HL-60/S4 (cell line): ENCODE data around the gene LSM10.

Source experiments
- in situ Hi-C: fragments of 300-500 bp; cut with MboI; formaldehyde crosslinking; loops from 2 replicates; pipeline ENCODE4 v1.14.3; 2022; ENCODE audit warnings: low sequenced_read_pairs

LSM10 gene

DNA sequence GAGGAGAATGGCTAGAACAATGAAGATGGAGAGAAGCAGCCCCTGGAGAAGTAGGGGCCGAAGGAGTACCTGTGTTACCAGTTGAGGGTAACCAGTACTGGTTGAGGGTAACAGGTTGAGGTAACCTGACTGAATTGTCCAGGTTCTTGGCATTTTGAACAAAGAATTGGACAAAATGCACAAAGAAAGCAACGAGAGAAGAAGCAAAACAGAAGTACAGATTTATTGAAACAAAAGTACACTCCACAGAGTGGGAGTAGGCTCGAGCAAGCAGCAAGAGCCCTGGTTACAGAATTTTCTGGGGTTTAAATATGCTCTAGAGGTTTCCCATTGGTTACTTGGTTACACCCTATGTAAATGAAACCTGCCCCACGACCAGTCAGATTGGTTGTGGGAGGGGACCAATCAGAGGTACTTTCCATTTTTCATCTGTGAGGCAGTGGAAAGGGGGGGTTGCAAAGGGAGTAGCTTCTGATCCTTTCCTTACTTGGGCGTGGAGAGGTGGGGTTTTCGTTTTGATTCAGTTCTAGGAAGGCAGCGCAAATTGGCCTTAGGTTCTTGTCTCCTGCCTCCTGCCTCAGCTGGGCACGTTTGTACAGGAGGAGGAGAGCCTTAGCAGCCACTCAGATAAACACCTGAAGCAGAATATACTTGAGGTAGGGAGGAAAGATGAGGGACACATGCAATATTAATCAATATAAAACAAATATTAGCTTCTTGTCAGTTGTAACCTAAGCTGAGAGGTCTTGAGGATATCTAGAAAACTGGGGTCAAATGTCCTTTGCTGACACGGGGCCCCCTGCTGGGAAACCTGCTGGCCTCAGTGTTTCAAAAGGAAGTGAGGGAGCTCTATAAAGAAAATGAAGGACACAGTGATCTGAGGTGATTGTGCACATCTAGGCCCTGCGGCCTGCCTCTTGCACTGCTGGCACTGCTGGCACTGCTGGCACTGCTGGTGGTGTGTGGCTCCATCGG lies 14.3 kb upstream of the LSM10 start:
- in situ Hi-C loops, result loop anchor here (10.0 kb wide), 1 partner anchor 307 kb away; no protein-coding TSS in a partner anchor

DNA sequence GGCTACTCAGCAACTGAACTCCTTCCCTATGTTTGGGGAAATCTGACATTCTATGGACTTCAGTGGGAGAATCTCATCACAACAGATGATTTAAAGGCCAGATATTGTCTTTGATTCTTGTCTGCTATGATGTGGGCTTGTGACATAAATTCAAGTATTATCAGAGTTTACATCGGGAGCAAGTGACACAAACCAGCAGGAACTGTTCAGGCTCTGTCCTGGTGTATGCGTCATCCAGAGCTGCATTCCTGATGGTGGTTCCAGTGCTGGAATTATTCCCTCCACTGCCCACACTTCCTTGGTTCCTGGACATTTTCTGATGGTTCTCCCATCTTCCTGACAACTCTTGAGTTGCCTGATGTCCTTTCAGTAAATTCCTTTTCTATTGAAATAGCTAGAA lies 10.8 kb upstream of the LSM10 start:
- in situ Hi-C loops, result no loop called here

DNA sequence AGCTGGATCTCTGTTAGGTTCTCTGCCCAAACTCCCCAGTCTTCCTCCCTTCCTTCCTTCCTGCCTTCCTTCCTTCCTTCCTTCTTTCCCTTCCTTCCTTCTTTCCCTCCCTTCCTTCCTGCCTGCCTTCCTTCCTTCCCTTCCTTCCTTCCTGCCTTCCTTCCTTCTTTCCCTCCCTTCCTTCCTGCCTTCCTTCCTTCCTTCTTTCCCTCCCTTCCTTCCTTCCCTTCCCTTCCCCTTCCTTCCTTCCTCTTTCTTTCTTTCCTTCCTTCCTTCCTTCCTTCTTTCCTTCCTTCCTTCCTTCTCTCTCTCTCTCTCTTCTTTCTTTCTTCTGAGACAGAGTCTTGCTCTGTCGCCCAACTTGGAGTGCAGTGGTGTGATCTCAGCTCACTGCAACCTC lies 8.7 kb upstream of the LSM10 start:
- in situ Hi-C loops, result no loop called here

DNA sequence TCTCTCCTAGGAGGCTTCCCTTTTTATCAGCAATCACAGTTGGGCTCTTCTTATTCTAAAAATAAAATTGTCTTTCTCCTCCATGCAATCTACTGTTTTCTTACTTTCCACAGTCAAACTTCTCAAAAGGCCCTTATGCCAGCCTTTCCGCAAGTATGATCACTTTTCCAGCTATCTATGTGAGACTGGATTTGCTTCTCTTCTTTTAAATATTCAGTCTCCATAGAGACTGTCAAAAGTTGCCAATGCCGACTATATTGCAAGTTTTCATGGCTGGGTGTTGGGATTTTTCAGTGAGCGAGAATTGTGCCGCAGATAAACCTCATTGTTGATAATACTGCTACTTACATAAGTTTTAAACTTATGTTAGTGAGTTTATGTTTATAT lies 4.8 kb upstream of the LSM10 start:
- in situ Hi-C loops, result no loop called here

DNA sequence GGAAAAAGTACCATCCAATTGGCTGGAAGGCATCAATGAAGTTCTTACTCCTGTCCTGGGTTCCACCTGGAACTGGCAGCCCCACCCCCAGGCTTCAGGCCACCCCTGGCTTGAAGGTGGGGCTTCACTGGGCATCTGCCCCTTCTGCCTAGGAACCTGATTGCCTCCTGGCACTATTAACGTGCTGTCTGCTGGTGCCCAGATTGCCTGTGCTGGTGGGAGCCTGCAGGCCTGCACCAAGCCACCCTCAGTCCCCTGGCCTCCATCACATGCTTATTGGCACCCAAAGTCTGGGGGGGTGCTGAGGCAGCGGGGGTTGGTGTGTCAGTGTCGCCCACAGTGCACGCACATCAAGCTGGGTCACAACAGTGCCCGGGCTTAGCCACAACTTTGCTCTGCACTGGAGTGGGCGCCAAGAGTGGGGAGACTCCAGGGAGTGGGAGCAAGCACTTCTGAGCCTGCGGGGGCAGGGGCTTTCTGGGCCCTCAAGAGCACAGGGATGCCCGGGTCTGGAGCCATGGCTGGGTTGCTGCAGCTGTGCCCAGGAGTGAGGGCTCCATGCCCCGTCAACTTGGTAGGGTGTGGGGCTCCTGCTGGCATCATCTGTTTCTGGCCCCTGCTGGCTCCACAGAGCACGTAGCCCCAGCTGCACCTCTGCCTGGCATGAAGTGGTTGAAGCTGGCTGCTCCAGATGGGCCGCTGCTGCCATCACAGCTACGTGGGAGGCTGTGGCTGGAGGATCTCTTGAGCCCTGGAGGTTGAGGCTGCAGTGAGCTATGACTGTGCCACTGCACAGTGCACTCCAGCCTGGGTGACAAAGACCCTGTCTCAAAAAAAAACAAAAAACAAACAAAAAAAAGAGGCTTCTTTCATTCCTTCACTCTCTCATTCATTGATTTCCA lies 4.1 kb upstream of the LSM10 start:
- in situ Hi-C loops, result no loop called here

DNA sequence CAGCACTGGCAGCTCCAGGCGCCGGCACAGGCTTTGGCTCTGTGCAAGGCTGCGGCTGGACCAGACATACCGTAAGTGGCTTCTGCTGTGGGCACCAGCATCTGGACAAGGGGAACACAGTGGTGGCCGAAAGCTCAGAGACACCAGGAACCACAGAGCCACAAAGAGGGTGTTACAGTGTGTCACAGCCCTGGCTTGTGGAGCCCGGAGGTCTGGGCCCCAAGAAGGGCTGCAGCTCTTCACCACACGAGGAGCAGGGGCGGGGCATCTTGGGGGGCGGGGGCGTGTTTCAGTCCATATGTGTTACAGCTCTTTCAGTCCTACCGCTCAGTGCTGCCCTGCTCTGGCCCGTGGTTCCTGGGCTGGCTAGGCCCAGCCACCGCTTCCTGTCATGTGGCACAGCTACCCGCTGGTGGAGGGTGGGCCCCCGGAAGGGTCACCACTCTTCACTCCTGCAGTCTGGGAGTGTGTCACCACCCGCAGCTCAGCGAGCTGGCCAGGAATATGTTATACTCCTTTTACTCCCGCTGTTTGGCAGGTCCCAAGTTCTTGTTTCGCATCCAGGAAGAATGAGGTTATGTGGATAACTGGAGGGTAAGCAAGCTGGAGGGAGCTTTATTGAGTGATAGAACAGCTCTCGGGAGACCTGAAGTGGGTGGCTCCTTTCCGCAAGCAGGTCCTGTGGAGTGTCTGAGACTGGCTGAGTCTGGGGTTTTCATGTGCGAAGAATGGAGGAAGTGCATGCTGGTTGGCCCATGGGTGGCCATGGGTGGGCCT lies 3.3 kb upstream of the LSM10 start:
- in situ Hi-C loops, result no loop called here

DNA sequence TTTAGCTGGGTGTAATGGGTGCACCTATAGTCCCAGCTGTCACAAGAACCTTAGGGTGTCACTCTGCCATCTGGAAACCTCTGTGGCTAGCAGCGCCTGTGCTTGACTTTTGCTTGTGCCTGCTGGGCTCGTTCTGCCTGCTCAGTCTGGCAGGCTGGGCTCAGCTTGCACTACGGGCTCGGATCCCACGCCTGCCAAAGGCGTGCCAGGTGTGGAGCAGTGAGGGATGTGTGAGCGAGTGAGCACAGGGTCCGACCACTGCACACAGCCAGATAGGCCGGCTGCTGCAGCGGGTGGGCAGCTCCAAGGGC lies 2.8 kb upstream of the LSM10 start:
- in situ Hi-C loops, result no loop called here

DNA sequence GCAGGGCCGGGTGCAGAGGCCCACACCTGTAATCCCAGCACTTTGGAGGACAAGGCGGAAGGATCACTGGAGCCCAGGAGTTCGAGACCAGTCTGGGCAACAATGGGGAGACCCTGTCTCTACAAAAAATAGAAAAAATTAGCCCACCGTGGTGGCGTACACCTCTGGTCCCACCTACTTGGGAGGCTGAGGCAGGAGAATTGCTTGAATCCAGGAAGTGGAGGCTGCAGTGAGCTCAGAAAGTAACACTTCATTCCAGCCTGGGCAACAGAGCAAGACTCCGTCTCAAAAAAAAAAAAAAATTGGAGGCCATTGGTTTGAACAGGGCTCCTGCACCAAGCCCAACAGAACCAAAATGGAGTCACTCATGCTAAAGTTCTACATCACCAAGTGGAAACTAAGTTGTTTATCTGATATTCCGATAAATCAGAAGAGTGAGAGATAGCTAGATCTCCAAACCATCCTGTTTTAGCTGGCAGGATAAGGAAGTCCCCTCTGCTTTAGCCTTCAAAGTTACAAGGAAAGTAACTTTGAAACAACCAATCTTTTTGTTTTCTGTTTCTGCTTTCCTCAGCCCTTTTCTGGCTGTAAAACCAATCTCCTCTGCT lies 766 bp upstream of the LSM10 start:
- in situ Hi-C loops, result no loop called here

DNA sequence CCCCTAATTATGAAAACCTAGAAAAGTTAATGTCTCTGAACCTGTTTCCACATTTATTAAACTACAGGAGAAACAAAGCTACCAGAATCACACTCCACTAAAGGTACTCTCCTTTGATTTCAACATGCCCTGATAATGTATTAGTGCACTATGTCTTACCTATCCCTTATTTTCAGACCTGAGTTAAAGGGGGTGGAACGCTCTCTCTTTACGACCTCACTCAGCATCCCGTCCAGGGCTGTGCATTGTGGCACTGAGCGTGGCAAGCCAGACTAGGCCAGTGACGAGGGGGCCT lies 678 bp downstream of the LSM10 start:
- in situ Hi-C loops, result no loop called here

DNA sequence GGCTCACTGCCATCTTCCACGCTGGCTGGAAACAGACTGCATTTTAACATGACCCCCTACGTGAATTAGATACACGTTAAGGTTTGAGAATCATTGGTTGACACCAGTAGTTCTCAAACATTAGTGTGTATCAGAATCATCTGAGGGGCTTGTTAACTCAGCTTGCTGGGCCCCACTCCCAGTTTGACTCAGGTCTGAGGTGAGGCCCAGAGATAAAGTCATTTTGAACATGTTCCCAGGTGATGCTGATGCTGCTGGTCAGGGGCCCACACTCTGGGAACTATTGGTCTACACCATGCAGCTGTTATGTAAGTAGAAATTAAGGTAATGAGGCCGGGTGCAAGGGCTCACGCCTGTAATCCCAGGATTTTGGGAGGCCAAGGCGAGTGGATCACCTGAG lies 1.3 kb downstream of the LSM10 start:
- in situ Hi-C loops, result no loop called here

DNA sequence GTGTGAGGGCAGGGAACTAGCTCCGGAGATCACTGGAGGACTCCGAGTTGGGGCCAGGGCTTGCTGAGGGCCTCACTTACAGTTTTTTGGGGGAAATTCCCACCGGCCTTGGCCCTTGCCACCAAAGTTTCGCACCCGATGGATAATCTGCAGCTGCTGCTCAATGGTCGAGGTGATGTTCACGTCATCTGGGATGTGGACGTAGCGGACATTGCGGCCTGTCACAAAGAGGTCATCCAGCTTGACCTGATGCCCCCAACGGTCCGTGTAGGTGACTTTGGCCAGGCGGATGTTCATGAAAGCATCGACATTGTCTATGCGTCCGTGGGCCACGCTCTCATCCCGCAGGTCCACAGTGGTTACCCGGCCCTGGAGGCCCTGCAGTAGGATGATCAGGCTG lies 4.0 kb downstream of the LSM10 start:
- in situ Hi-C loops, result no loop called here

DNA sequence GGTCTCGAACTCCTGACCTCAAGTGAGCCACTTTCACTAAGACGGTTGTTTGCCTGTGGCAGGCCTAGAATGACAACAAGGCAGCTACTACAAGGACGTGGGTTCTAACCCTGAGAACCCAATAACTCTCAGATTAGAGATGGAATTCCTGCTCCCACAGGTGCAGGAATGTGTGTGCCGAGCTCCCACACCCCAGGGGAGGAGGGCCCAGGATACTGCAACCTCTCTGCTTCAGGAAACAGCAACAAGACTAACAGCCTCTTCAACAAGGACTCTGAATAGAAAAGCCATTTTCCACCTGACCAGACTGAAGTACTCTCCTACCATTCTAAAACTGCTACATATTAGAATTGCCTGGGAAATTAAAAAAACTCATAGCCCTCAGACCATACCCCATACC lies 4.9 kb downstream of the LSM10 start:
- in situ Hi-C loops, result no loop called here

DNA sequence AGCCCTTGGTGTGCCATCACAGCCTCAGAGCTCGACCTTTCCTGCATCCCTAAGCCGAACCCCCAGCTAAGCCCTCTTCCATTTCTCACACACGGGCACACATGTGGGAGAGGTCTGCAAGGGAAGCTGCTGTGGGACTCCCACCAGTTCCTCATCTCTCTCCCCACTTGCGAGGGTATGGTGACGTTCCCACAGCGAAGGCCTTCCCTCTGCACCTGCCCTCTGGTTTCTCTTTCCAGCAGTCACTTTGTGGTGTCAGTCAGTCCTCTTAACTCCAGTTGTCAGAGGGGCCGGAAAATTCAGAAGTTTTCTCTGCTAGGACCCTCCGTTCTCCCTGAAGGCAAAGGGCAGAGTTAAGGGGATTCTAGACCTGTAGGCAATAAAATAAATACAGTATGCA lies 6.4 kb downstream of the LSM10 start:
- in situ Hi-C loops, result no loop called here

DNA sequence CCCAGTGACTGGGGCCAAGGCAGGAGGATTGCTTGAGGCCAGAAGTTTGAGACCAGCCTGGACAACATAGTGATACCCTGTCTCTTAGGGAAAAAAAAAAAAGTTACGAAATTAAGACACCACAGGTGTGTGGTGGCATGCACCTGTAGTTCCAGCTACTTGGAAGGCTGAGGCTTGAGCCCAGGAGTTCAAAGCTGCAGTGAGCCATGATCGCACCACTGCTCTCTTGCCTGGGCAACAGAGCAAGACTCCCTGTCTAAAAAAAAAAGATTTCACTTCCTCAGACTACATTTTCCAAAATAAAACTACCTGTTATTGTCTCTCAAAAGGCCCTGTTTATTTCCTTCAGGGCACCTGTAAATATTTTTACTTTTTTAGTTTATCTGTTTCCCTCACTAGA lies 7.3 kb downstream of the LSM10 start:
- in situ Hi-C loops, result no loop called here

DNA sequence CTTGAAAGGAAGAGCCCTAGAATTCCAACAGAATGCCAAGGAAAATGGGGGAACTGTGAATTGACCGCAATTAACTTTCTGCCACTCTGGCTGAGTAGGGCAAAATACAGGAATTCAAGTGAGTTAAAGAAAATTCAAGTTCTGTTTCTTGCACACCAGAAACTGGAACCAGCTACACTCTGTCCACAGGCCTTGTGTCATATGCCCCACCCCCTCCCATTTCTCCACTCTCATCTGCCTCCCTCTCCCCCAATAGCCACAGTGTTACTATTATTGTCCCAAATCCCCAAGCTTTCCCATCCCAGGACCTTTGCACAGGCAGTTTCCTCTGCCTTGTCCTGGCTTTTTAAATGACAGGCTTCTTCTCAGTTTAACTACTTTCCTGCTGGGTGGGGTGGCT lies 7.7 kb downstream of the LSM10 start:
- in situ Hi-C loops, result no loop called here

DNA sequence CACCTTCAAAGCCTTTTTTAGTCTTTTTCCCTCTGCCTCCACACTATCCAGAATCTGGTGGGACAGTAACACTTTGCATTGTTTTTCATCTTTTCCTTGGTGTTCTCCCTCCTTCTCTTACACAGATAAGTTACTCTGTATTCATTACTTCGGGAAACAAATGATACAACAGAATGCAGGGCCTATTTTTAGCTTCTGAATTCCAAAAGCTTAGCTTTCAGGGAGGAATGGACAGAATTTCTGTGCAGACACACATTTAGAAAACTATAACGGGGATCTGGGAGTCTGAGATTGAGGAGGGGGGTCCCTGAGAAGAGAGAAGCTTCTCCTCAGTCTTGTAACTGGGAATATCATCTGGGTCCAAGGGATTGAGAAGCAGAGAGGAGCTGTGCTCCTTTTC lies 8.4 kb downstream of the LSM10 start:
- in situ Hi-C loops, result no loop called here

DNA sequence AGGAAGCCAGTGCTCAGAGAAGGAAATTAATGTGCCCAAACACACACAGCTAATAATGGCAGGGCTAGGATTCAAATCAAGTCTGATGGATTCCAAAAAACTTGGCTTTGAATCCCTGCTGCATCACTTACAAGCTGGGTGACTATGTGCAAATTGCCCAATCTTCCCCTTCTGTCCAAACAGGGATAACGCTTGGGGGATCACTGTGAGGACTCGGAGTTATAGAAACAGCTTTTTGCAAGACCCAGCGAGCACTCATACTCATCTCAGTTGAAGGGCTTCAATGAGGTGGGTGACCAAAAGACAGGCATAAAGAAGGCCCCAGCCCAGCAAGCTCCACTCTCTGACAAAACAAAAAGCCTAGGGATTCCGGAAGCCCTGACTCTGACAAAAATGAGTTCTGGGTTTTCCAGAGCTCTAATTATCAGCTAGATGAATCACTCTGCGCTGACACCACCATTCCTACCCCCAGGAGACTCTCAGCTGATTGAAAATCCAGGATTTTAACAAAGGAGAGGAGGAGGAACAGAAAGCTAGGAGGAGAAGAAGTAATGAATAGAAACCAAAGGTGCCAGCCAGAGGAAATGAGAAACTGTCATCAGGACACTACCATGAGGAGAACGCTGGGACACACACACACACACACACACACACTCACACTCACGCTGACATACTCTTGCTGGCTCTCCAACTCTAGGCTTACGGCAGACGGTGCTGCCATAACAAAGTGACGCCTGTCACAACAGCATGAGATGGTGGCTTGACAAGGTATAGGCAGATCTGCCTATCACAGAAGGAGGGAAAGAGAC lies 10.4 kb downstream of the LSM10 start:
- in situ Hi-C loops, result no loop called here

DNA sequence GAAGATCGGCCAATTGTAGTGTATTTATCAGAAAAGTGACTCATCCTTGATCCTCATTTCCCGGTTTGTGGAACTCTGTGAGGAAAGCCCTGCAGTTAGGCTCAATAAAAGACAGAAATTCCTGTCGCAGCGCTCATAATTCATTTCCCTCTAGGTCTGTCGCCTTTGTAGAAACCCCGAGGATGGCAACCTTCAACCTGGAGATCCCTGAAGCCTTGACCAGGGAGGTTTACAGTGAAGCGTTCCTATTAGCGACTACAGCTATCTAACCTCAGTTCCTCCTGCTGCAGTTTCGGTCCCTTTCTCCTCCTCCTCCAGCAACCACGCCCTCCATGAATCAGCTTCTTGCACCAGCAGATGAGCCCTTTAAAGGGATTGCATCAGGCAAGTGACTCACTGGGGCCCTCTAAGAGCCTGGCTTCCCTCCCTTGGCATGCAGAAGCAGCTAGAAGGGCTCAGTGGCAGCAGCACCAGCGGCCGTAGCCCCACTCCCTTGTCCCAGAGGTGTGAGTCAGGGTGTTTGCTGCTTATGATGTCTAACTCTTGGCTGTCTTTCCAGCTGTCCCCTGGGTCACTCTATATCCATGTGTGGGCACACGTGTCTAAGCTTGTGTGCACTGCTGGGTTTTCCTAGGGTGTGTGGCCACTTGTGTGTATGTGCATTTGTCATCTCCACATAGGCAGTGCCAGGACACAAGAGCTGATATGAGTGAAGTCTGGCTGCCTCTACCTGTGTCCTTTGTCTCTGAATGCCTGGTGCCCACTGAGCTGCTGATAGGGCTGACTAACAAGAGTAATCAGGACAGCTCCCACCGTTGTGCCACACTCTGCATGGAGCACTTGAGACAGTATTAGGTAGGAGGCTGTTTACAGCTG lies 11.2 kb downstream of the LSM10 start:
- in situ Hi-C loops, result no loop called here
